Stimulated activated CD4-positive, alpha-beta T cell treated with anti-CD3 and anti-CD28 coated beads, Interleukin-2, amount 100 ng/mL, for 24 hours (primary cell): ENCODE data around the gene MSRB3.

Experiments
- DNase-seq, 2 donors: peaks; one replicate each; pipeline ENCODE4 v3.0.0-alpha.2; 2020

MSRB3 gene

DNA sequence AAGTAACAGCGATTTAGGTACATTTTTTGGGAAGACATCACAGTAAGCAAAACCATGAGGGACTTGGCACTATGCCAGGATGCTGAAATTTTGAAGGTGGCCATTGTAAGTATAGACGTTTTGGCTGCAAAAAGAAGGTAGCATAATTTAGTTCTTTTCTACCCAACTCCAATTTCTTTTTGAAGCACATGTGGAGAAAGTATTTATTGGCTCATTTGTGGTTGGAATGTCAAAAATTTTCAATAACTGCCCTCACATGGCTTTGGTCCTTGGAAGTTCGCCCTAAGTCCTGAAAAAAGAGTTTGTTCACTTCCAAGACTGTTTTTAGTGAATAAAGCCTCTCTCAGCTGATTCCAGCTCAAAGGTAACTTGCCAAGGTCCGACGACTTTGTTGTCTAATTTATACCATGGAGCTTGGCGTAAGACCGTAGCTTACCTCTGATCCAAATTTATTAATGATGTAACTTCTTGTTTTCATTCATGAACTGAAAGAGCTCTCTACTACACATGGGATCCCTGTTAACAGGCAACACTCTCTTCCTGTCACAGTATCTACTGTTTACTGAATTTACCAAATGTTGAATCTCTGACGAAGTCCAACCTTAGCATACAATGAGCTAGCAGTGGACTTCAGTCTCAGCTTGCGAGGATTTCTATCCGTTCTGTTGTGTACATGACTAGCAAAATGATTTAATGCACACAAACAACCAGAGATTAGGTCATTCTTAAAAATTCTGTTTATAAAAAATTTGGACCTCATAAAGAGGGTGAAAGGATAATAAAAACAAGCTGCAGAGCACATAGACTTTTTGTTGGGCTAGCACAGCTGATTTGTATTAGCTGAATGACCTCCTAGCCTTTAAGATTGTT lies 49.0 kb downstream of the MSRB3 start:
- no peak for DNase-seq

- DNase-seq = no peak
Measured at GRCh38 chr12:65329721-65330120, 51.2 kb downstream of the MSRB3 start.

DNA sequence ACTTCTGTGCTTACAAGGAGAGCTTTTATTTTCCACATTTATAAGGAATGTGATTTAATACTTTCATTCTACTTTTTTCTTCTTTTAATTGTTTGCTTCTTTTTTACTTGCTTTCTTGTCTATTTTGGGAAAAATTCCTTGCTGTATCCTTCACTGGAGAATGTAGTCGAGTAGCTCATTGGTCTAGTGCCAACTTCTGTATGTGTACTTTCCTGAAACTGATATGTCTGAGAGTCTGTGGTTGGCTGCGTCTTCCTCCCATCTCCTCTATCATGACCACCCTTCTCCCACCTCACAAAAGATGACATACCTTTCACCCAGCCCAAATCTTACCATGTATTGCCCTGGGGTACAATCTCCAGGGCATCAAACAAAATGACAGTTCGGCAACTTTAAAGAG lies 51.8 kb downstream of the MSRB3 start:
- no peak for DNase-seq

DNA sequence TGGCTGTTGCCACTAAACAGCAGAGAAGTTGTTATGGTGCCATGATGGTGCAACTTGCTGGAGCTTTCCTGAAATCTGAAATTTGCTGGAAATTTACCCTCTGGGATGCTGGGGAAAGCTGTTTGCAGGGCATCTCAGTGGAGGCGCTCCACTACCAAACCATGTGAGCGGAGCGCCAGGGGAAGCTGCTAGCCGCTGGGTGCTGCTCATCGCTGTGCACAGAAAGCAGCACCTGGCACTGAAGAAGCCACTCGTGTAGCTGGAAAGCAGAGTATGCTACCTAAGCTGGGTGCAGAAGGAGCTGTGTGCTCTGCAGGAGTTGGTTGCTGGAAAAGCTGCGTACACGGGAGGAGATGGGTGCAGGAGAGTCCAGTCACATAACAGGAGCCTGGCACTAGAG lies 53.0 kb downstream of the MSRB3 start:
- DNase-seq = no peak

DNA sequence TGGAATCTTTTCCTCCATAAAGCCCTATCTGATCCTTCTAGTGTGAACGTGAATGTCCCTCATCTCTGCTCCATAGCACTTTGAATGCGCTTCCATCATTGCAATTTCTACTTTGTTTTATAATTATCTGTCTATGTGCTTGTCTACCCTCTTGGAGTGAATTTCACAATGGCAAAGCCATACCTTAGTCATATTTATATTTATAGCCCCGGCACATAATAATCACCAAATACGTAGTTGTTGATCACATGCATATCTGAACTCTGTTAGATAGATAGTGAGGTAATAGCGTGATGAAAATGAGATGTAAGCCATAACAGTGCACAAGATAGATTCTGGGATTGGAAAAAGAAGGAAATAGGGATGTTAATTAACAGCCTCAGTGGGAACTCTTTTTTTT lies 55.2 kb downstream of the MSRB3 start:
- DNase-seq = no peak

DNA sequence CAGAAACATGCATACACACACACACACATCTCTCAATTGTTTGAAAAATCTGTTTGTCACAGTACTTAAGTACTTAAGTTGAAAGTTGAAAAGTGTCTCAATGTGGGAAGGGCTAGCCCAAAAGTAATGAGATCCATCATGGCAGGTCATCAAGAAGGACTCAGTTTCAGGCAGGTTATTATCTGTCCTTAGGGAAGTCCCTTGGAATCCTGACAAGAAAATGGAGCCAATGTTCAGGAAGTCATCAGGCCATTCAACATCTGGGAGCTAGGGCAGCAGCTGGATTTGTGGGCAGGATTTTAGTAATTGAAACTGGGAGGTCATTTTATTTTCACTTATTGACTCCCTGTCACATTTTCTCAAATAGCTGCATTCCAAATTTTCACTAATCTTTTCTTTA lies 56.0 kb downstream of the MSRB3 start:
- no peak for DNase-seq

GRCh38 chr12:65335021-65335714 lies 56.7 kb downstream of the MSRB3 start:
- DNase-seq = no peak

GRCh38 chr12:65335981-65336380 lies 57.5 kb downstream of the MSRB3 start:
- no peak for DNase-seq

DNA sequence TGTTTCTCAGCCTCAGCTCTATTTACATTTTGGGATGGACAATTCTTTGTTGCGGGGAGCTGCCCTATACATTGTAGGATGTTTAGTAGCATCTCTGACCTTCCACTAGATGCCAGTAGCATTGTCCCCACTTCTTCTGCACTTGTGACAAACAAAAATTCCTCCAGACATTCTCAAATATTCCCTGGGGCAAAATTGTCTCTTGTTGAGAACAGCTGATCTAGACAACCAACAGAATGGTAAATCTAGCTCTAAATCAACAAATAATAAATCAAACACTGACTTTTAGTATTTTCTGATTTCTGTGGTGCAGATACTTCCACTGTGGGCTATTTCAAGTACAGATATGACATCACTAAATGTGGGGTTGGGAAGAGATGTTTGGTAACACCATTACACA lies 60.7 kb downstream of the MSRB3 start:
- DNase-seq = no peak

DNA sequence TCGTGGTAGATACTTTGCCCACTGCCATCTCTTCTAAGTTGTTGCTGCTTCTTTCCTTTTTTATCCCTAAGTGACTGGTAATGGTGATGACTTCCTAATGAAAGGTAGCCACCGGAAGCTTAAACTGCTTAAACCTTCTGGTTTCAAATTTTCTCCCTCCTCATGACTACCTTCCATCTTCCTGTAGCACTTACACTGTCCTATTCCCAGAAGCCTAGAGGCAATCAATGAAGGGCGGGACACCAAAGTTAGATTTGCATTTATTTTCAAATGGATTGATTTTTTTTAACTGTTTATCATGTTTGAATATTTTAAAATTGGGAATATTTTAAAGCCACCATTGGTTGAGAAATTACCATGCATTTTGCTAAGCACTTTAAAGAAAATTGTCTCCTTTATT lies 64.7 kb downstream of the MSRB3 start:
- DNase-seq = no peak

GRCh38 chr12:65343801-65344200 lies 65.3 kb downstream of the MSRB3 start:
- DNase-seq = no peak

- DNase-seq = no peak
Measured at GRCh38 chr12:65355461-65355860, 77.0 kb downstream of the MSRB3 start.

- no peak for DNase-seq
Measured at GRCh38 chr12:65362234-65363031, 84.0 kb downstream of the MSRB3 start.

DNA sequence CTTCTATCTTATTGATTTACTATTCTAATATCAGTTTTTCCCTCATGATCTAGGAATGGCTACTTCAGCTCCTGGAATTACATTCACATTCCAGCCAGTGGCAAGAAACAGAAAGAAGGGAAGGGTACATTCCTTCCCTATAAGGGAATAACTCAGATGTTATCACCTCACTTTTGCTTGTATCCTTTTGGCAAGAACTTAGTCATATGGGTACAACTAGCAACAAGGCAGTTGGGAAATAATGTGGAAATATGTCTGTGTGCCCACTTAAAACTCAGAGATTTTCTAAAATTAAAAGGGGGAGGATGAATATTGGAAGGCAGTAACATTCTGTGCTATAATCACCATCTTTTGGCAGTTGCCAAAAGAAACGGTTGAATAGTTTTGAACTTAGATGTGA lies 85.6 kb downstream of the MSRB3 start:
- DNase-seq = no peak

DNA sequence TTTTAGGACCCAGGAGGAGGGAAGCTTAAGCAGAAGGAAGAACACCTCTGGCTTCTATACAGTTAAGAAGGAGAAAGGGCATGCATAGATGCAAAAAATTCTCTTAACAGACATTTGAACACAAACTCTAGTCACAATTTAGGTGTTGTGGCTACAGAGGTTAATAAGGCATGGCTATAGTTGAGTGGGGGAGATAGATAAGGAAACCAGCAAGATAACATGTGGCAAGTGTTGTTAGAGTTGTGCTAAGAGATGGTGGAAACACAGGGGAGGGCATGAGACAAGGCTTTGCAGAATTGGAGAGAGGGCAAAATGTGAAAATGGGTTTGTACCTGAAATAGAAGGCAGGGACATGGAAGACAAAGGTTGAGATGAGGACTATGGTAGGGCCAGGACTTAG lies 88.9 kb downstream of the MSRB3 start:
- DNase-seq = no peak

GRCh38 chr12:65368055-65368454 lies 89.6 kb downstream of the MSRB3 start:
- DNase-seq = no peak

DNA sequence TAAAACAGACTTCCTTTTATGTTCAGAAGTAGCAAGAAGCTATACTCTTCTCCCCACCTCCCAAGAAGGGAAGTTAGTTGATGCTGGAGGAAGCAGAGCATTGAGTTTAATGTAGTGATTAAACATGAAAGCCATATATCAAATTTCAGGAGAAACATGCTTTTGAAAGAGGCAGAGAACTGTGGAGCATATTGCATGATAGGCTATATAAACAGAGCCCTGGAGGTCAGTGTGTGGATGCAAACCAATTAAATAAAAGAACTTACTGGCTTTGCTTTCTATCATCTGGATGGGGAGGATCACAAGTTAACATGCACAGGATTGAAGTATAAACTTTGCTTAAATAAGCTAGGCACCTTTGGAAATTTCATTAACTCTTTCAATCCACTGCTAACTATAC lies 94.1 kb downstream of the MSRB3 start:
- no peak for DNase-seq

GRCh38 chr12:65384240-65384639 lies 105.8 kb downstream of the MSRB3 start:
- DNase-seq = no peak

DNA sequence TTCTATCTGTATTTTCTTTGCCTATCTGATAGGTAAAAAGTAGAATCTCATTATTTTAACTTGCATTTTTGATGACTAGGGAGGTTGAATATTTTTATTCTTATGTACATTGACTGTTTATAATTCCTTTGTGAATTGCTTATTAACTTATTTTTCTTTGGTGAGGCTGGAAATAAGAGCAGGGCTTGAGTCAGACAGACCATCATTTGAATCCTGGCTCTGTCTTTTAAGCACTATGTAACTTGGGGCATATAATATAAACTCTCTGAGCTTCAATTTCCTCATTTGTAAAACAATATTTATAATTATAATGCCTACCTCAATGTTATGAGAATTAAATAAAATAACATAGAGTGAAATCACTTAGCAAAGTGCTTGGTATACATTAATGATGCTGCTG lies 108.9 kb downstream of the MSRB3 start:
- DNase-seq = no peak

- DNase-seq = no peak
Measured at GRCh38 chr12:65389436-65389835, 111.0 kb downstream of the MSRB3 start.

- DNase-seq = no peak
Measured at GRCh38 chr12:65391711-65392110, 113.2 kb downstream of the MSRB3 start.

DNA sequence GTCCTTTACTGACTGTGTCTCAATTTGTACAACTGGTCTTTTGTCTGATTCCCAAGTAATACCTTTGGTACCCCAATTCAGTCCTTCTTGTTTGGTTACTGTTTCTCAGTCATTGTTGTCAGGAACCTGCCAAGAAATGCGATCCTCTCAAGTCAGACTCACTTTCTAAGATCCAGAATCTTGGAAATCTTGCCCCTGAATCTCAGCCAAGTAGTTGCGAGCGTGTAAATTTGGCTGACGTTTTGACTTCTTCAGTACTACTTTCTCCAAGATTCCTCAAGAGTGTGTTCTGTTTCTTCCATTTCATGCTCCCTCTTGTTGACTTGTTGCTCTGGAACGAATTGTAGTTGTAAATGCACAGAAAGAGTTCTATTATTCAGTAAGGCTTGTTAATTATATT lies 114.0 kb downstream of the MSRB3 start:
- no peak for DNase-seq

GRCh38 chr12:65403188-65403587 lies 124.7 kb downstream of the MSRB3 start:
- no peak for DNase-seq
